Caco-2 (cell line): ENCODE data around the gene TNS1. TPM values are rescaled to one million over a fixed set of nuclear protein-coding genes. Genes with fewer than 3 reads are reported as not detected.

Source experiments
- BruUV-seq: library from RNA; stranded (reverse); fragments of 400-500 nt; replicated peaks from 2 replicates; lab custom pipeline; 2021; lab: Mats Ljungman, UMichigan
- CTCF ChIA-PET: fragments of 300-600 bp; sonication (Branson Sonifier 250); formaldehyde crosslinking; loops from one replicate; lab custom pipeline; 2022; ENCODE audit warnings: antibody characterized with exemption; lab: Charles Lee
- POLR2A ChIA-PET: fragments of 300-600 bp; sonication (Branson Sonifier 250); formaldehyde crosslinking; loops from one replicate; lab custom pipeline; 2022; ENCODE audit warnings: antibody characterized with exemption; lab: Charles Lee
- DNase-seq, 2 experiments: peaks; one replicate each; pipeline versions ENCODE4 v3.0.0 to v3.0.0-alpha.2; 2020 to 2022
- H3K27me3 ChIP-seq: replicated peaks from 2 replicates; pipeline ENCODE4 v1.6.0; 2011; ENCODE audit warnings: low read length; ENCODE audit not compliant: control insufficient read depth, insufficient read depth
- H3K36me3 ChIP-seq: 2 replicates; pipeline ENCODE4 v1.5.1; 2011; ENCODE audit warnings: low read length; ENCODE audit not compliant: control insufficient read depth, insufficient read depth
- H3K4me1 ChIP-seq: fragments of 250-450 bp; sonication (Bioruptor Pico); 2 replicates; pipeline ENCODE4 v1.5.1; 2020; ENCODE audit warnings: mild to moderate bottlenecking
- H3K4me3 ChIP-seq: 2 replicates; pipeline ENCODE4 v1.5.1; 2011; ENCODE audit warnings: low read depth, mild to moderate bottlenecking, control low read depth, low read length
- H3K9me3 ChIP-seq: fragments of 250-450 bp; sonication (Bioruptor Pico); 2 replicates; pipeline ENCODE4 v1.5.1; 2020; ENCODE audit warnings: mild to moderate bottlenecking, moderate library complexity
- H3K27ac Mint-ChIP-seq: one replicate; pipeline ENCODE4 v1.8.0; 2022; ENCODE audit warnings: mixed read lengths; ENCODE audit not compliant: unreplicated experiment
- H3K27me3 Mint-ChIP-seq: one replicate; pipeline ENCODE4 v1.8.0; 2022; ENCODE audit warnings: mixed read lengths; ENCODE audit not compliant: insufficient read depth, unreplicated experiment
- H3K36me3 Mint-ChIP-seq: one replicate; pipeline ENCODE4 v1.8.0; 2022; ENCODE audit warnings: mild to moderate bottlenecking, mixed read lengths; ENCODE audit not compliant: insufficient read depth, unreplicated experiment
- H3K4me1 Mint-ChIP-seq: one replicate; pipeline ENCODE4 v1.8.0; 2022; ENCODE audit warnings: low read depth, mixed read lengths; ENCODE audit not compliant: unreplicated experiment
- H3K4me3 Mint-ChIP-seq: one replicate; pipeline ENCODE4 v1.8.0; 2022; ENCODE audit warnings: mild to moderate bottlenecking, moderate library complexity, mixed read lengths; ENCODE audit not compliant: unreplicated experiment
- H3K9me3 Mint-ChIP-seq: one replicate; pipeline ENCODE4 v1.8.0; 2022; ENCODE audit warnings: mixed read lengths; ENCODE audit not compliant: unreplicated experiment
- intact Hi-C: fragments of 100-400 bp; cut with micrococcal nuclease; formaldehyde crosslinking; loops from one replicate; pipeline ENCODE4 v1.10.0; 2022; ENCODE audit not compliant: unreplicated experiment
- total RNA-seq: library from RNA; stranded (reverse); gene quantifications from 2 replicates; pipeline ENCODE4 v1.2.3, GENCODE V29; 2022
- TF ChIP-seq, protein P1 (sequence below), 2 experiments: fragments of 200-600 bp in 1 of 2; IDR thresholded peaks; 1 replicate in 1 of 2; 2 replicates in 1 of 2; pipeline versions ENCODE4 v1.5.1 to v1.8.0; 2011 to 2022; ENCODE audit warnings: antibody characterized with exemption in 1 of 2, control low read depth in 1 of 2, inconsistent platforms in 1 of 2, low read depth in 1 of 2, low read length in 1 of 2, mild to moderate bottlenecking in 1 of 2, moderate library complexity in 1 of 2; ENCODE audit not compliant: insufficient read depth in 1 of 2, severe bottlenecking in 1 of 2, unreplicated experiment in 1 of 2

TNS1 gene
- total RNA-seq, 1 experiment from 2014 or later: 16.1 TPM

- POLR2A ChIA-PET: no interaction called here
- Mint-ChIP-seq H3K4me1 (peaks cover 3% of the 10 kb centered on the region), H3K4me3 (no peak overlapping the region), H3K9me3 (no peaks in the 10 kb centered on the region), H3K27me3 (no peaks in the 10 kb centered on the region), H3K27ac (no peak overlapping the region), H3K36me3 (no peaks in the 10 kb centered on the region)
- peak in 1 of 2 experiments; percentile 27 for DNase-seq
- BruUV-seq: no TSS peak
- intact Hi-C loops: no loop called here
- H3K9me3 ChIP-seq: no peaks in the 10 kb centered on the region
- no peaks in the 10 kb centered on the region for H3K36me3 ChIP-seq
- TF ChIP-seq, protein P1, sequence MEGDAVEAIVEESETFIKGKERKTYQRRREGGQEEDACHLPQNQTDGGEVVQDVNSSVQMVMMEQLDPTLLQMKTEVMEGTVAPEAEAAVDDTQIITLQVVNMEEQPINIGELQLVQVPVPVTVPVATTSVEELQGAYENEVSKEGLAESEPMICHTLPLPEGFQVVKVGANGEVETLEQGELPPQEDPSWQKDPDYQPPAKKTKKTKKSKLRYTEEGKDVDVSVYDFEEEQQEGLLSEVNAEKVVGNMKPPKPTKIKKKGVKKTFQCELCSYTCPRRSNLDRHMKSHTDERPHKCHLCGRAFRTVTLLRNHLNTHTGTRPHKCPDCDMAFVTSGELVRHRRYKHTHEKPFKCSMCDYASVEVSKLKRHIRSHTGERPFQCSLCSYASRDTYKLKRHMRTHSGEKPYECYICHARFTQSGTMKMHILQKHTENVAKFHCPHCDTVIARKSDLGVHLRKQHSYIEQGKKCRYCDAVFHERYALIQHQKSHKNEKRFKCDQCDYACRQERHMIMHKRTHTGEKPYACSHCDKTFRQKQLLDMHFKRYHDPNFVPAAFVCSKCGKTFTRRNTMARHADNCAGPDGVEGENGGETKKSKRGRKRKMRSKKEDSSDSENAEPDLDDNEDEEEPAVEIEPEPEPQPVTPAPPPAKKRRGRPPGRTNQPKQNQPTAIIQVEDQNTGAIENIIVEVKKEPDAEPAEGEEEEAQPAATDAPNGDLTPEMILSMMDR (IDR thresholded peaks at IDR 0.05; ENCODE audit: insufficient read depth in 1 of 2, low read depth in 1 of 2, low read length in 1 of 2, severe bottlenecking in 1 of 2, unreplicated experiment in 1 of 2): no peak
- H3K4me3 ChIP-seq: no peak overlapping the region
- CTCF ChIA-PET: interaction anchor here (1.0 kb wide), 1 partner anchor 9 kb away, joined by 3 read pairs; no protein-coding TSS in a partner anchor
- H3K27me3 ChIP-seq: no peaks in the 10 kb centered on the region
- H3K4me1 ChIP-seq: peaks cover 8% of the 10 kb centered on the region
Measured at GRCh38 chr2:217956586-217957457, 46.0 kb downstream of the TNS1 start.

- H3K4me1 ChIP-seq: peaks cover 16% of the 10 kb centered on the region
- no peaks in the 10 kb centered on the region for H3K36me3 Mint-ChIP-seq
- TF ChIP-seq, protein P1 (IDR thresholded peaks at IDR 0.05; ENCODE audit: insufficient read depth in 1 of 2, low read depth in 1 of 2, low read length in 1 of 2, severe bottlenecking in 1 of 2, unreplicated experiment in 1 of 2): no peak
- DNase-seq: peak in 1 of 2 experiments; percentile 16
- H3K4me3 Mint-ChIP-seq: no peak overlapping the region
- CTCF ChIA-PET: interaction anchor here (0.6 kb wide), 1 partner anchor 56 kb away, joined by 4 read pairs; no protein-coding TSS in a partner anchor
- intact Hi-C loops: no loop called here
- no TSS peak for BruUV-seq
- H3K4me1 Mint-ChIP-seq: peaks cover 11% of the 10 kb centered on the region
- H3K27ac Mint-ChIP-seq: no peak overlapping the region
- H3K9me3 ChIP-seq: no peaks in the 10 kb centered on the region
- H3K27me3 Mint-ChIP-seq: no peaks in the 10 kb centered on the region
- POLR2A ChIA-PET: no interaction called here
- no peaks in the 10 kb centered on the region for H3K36me3 ChIP-seq
- no peaks in the 10 kb centered on the region for H3K27me3 ChIP-seq
- no peaks in the 10 kb centered on the region for H3K9me3 Mint-ChIP-seq
- no peak overlapping the region for H3K4me3 ChIP-seq
Measured at GRCh38 chr2:217955881-217956493, 46.8 kb downstream of the TNS1 start.

DNA sequence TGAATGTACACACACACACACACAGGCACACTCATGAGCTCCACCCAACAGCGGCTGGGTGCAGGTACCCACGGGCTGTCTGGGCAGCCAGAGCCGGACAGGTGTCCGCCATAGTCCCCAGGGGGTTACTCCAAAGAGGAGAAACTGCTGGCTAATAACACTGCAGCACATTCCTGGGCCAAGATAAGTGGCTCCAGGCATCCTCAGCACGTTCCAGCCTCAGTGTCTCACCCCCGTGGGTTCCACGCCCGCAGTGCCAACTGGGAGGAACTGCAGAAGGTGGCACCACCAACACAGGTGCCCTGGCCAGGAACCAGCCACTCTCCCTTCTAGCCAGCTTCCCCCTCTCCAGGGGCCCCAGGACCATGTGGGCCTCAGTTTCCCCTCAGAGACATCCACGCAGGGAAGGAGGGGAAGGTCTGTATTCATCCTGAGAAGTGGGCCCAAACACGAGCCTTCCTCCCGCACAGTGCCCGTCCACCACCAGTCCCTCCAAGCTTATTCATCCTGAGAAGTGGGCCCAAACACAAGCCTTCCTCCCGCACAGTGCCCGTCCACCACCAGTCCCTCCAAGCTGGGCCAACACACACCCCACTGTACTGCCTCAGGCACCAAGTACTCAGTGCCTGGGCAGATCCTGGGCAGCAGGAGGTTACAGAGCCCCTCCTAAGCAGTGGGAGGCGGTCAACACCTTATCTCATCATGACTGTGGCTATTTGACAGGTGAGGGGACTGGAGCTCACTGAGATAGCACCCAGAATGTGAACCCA, 47.6 kb downstream of the TNS1 start:
- ChIA-PET POLR2A (no interaction called here), CTCF (interaction anchor here (0.6 kb wide), 1 partner anchor 55 kb away, joined by 4 read pairs; no protein-coding TSS in a partner anchor)
- peaks cover 19% of the 10 kb centered on the region for H3K4me1 Mint-ChIP-seq
- H3K9me3 ChIP-seq: no peaks in the 10 kb centered on the region
- no peaks in the 10 kb centered on the region for H3K36me3 ChIP-seq
- no TSS peak for BruUV-seq
- no peaks in the 10 kb centered on the region for H3K27me3 ChIP-seq
- no peak overlapping the region for H3K4me3 ChIP-seq
- H3K36me3 Mint-ChIP-seq: no peaks in the 10 kb centered on the region
- peak overlapping the region; percentile 17 for H3K27ac Mint-ChIP-seq
- TF ChIP-seq, protein P1 (IDR thresholded peaks at IDR 0.05; ENCODE audit: insufficient read depth in 1 of 2, low read depth in 1 of 2, low read length in 1 of 2, severe bottlenecking in 1 of 2, unreplicated experiment in 1 of 2): no peak
- DNase-seq: peak in 1 of 2 experiments; percentile 14
- no peaks in the 10 kb centered on the region for H3K9me3 Mint-ChIP-seq
- no peak overlapping the region for H3K4me3 Mint-ChIP-seq
- no peaks in the 10 kb centered on the region for H3K27me3 Mint-ChIP-seq
- H3K4me1 ChIP-seq: peaks cover 24% of the 10 kb centered on the region
- intact Hi-C loops: no loop called here
